ACC112 (cell line): ENCODE data around the gene TUBB3.

ENCODE experiments used
- H2AFZ ChIP-seq: fragments of 200-600 bp; sonication (generic); one replicate; pipeline ENCODE4 v1.6.0; 2017; ENCODE audit warnings: antibody characterized with exemption, low read length; ENCODE audit not compliant: unreplicated experiment
- H3K27ac ChIP-seq: fragments of 200-600 bp; sonication (generic); 2 replicates; pipeline ENCODE4 v1.5.1; 2014; ENCODE audit warnings: low read depth, mild to moderate bottlenecking, antibody characterized with exemption, low read length, moderate library complexity
- H3K27me3 ChIP-seq: fragments of 200-600 bp; sonication (generic); 2 replicates; pipeline ENCODE4 v1.6.1; 2014; ENCODE audit warnings: mild to moderate bottlenecking, antibody characterized with exemption, low read length, moderate library complexity, mixed read lengths; ENCODE audit not compliant: insufficient read depth
- H3K36me3 ChIP-seq: fragments of 200-600 bp; sonication (generic); 2 replicates; pipeline ENCODE4 v1.6.1; 2016; ENCODE audit warnings: mild to moderate bottlenecking, antibody characterized with exemption, low read length, moderate library complexity, mixed read lengths; ENCODE audit not compliant: insufficient read depth
- H3K4me1 ChIP-seq: fragments of 200-600 bp; sonication (generic); one replicate; pipeline ENCODE4 v1.6.1; 2016; ENCODE audit warnings: low read length, mixed read lengths; ENCODE audit not compliant: insufficient read depth, unreplicated experiment, control insufficient read depth
- H3K4me3 ChIP-seq: fragments of 200-600 bp; sonication (generic); 2 replicates; pipeline ENCODE4 v1.5.1; 2014; ENCODE audit warnings: mild to moderate bottlenecking, low read depth, low read length
- H3K79me2 ChIP-seq: fragments of 200-600 bp; sonication (generic); one replicate; pipeline ENCODE4 v1.6.0; 2016; ENCODE audit warnings: low read length; ENCODE audit not compliant: control insufficient read depth, unreplicated experiment, insufficient read depth

TUBB3 gene

DNA sequence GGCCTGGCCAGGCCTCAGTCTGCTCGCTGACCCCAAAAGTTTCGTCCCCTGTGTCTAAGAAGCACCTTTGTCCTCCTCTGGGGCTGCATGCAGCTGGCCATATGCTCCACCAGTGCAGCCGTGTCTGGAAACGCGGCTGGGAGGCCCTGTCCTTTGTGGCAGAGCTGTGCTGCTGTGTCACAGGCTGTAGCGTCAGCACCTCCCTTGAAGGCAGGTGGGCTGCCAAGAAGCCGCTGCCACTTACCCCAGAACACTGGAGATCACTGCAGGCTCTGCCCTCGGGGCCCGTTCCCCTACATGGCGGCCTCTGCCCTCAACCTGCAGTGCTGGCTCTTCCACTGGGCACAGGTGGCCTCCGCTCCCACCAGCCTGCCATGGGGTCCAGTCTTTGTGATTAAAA is 20.2 kb upstream of the TUBB3 start:
- Histone ChIP-seq H3K27ac (no peak overlapping the region), H3K27me3 (no peaks in the 10 kb centered on the region), H3K36me3 (peaks cover 30% of the 10 kb centered on the region; the same call in 1 of the 2 replicates), H3K4me1 (peaks cover 6% of the 10 kb centered on the region), H3K4me3 (no peak overlapping the region), H2AFZ (no peak overlapping the region), H3K79me2 (no peaks in the 10 kb centered on the region)

DNA sequence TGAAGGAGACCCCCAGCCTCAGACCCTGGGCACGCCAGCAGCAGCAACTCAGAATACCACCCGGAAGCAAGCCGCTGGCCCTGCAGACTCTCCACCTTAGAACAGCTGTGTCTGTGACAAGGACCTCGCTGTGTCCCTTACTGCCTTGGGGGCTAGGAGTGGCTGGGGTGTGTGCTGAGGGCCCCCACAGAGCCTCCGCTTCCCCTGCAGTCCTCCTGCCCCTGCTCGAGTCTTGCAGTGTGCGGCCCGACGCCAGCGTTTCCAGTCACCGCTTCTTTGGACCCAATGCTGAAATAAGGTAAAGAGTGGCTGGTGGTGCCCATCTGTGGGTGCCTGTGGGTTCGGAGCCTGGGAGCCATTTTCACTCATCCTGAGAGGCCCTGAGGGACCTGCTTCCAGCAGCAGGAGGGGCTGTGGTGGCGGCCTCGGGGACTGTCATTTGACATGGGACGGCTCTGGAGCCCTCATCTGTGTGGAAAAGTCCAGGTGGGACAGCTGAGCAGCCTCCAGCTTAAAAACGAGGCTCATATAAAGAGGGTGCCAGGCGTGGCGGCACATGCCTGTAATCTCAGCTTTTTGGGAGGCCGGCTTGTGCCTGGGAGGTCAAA is 19.1 kb upstream of the TUBB3 start:
- no peak overlapping the region for H3K4me3 ChIP-seq
- peaks cover 34% of the 10 kb centered on the region; the same call in 1 of the 2 replicates for H3K36me3 ChIP-seq
- H3K27ac ChIP-seq: no peak overlapping the region
- peaks cover 6% of the 10 kb centered on the region for H3K4me1 ChIP-seq
- H3K79me2 ChIP-seq: no peaks in the 10 kb centered on the region
- H3K27me3 ChIP-seq: no peaks in the 10 kb centered on the region
- no peak overlapping the region for H2AFZ ChIP-seq

DNA sequence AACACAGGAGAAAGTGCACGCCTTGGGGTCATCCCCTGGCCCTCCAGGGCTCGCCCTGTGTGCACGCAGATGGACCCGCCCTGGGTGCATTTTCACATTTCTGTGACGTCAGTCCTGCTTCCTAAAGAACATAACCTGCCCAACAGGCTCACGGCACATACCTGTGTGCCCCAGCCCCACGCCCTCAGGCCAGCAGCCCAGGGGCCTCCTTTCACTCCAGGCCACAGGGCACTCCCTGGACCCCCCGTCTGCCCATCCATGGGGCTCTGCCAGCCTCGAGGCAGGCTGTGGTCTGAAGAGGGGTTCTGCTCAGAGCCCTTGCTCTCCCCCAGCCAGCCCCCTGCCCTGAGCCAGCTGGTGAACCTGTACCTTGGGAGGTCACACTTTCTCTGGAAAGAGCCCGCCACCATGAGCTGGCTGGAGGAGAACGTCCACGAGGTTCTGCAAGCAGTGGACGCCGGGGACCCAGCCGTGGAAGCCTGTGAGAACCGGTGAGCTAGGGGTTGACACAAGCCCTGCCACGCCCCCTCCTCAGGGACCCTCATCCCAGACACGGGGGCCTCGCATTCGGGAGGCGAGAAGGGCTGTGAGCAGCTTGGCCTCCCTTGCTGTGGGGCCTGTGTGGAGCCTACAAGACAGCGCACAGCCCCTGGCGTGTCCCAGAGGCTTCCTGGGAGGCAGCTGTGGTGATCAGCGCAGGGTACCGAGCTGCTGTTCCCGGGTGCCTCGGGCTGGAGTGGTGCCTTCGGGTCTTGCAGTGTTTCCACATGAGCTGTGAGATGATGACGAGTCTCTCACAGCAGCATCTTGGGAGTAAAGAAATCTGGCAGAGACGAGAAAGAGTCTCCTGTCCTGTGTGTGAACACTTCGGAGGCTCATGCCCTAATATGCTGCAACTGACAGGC is 18.3 kb upstream of the TUBB3 start:
- H3K27ac ChIP-seq: no peak overlapping the region
- peaks cover 31% of the 10 kb centered on the region; the same call in 1 of the 2 replicates for H3K36me3 ChIP-seq

DNA sequence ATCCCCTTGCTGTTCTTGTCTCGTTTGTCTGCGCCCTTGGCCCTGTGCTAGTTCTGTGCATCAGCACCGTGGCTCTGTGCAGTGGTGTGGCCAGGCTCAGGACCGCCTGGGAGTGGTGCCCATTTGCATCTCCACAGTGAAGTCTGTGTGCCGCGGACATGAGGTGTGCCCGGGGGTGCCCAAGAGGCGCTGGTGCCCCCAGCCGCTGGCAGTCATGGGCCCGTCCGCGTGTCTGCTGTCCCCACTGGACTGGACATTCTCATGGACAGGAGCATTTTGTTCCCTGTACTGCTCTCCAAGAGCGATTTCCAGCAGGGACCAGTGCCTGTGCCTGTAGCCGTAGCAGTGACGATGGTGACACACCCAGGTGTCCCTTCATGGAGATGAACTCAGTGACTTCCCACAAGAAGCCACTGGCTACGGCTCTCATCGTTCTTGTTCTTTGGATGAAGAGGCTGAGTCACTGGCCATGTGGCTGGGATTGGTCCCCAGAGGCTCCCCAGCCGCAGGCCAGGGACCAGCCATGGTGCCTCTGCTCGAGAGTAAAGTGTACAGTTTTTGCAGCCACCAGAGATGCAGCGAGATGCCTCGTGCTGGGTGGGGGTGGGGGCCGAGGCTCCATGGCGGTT is 17.5 kb upstream of the TUBB3 start:
- Histone ChIP-seq H3K4me3 (no peak overlapping the region), H3K27me3 (no peaks in the 10 kb centered on the region), H3K27ac (no peak overlapping the region), H2AFZ (no peak overlapping the region), H3K79me2 (no peaks in the 10 kb centered on the region), H3K4me1 (peaks cover 6% of the 10 kb centered on the region), H3K36me3 (peaks cover 27% of the 10 kb centered on the region; the same call in 1 of the 2 replicates)

More for the DNA sequence above, 18.3 kb upstream of the TUBB3 start:
- Histone ChIP-seq H3K27me3 (no peaks in the 10 kb centered on the region), H3K4me3 (no peak overlapping the region), H3K4me1 (peaks cover 6% of the 10 kb centered on the region), H2AFZ (no peak overlapping the region), H3K79me2 (no peaks in the 10 kb centered on the region)

DNA sequence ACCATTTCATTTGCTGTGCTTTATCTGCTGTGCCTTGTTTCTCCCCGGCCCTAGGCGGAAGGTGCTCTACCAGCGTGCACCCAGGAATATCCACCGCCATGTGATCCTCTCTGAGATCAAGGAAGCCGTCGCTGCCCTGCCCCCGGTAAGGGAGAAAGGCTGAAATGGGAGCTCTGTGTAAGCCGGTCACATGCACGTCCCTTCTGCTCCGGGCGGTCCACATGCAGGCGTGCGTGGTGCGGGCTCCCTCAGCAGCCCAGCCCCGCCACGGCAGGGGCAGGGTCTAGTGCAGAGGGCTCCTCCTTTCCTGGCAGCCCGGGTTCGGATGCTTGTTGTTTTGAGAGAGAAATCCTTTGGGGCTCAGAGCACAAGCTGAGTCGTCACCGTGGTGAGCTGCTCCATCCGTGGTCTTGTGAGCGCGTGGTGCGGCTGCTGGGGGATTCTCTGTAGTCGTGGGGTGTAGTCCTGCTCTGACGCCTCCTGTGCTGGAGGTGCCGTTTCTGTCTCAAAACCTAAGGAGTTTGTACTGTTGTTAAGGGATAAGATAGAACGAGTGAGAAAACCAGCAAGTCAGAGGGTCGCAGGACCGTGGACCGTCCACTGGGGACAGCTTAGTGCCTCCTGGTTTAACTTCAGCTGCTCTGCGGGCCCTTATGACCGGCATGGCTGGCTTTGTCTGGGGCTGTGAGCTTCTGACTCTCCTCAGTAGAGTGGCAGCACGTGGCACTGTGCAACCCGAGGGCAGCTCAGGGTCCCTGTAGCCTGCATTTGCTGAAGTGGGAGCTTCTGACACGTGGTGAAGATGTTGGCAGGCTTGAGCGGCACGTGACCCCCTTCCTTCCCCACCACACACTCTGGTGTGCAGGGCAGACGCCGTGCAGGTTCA is 16.8 kb upstream of the TUBB3 start:
- H3K4me3 ChIP-seq: no peak overlapping the region
- H3K79me2 ChIP-seq: no peaks in the 10 kb centered on the region
- peaks cover 6% of the 10 kb centered on the region for H3K4me1 ChIP-seq
- H3K36me3 ChIP-seq: peaks cover 22% of the 10 kb centered on the region; the same call in 1 of the 2 replicates
- H3K27ac ChIP-seq: no peak overlapping the region
- no peak overlapping the region for H2AFZ ChIP-seq
- no peaks in the 10 kb centered on the region for H3K27me3 ChIP-seq

DNA sequence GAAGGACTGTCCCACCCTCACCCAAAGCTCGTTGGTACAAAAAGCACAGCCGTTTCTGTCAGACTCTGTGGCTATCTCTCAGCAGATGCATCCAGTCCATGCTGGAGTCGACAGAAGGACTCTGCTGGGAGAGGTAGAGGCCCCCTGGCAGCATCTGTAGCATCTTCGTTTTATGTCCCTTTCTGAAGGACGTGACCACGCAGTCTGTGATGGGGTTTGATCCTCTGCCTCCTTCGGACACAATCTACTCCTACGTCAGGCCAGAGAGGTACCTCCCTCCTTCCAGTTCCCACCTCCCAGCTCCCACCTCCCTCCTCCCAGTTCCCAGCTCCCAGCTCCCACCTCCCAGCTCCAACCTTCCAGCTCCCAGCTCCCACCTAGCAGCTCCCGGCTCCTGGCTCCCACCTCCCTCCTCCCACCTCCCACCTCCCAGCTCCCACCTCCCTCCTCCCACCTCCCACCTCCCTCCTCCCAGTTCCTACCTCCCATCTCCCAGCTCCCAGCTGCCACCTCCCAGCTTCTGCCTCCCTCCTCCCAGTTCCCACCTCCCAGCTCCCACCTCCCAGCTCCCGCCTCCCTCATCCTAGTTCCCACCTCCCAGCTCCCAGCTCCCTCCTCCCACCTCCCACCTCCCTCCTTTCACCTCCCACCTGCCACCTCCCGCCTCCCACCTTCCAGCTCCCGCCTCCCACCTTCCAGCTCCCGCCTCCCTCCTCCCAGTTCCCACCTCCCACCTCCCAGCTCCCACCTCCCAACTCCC is 15.9 kb upstream of the TUBB3 start:
- no peaks in the 10 kb centered on the region for H3K27me3 ChIP-seq
- H3K79me2 ChIP-seq: no peaks in the 10 kb centered on the region
- H3K4me1 ChIP-seq: peaks cover 6% of the 10 kb centered on the region
- H3K4me3 ChIP-seq: no peak overlapping the region
- H2AFZ ChIP-seq: no peak overlapping the region
- H3K27ac ChIP-seq: no peak overlapping the region
- peaks cover 22% of the 10 kb centered on the region; the same call in 1 of the 2 replicates for H3K36me3 ChIP-seq

DNA sequence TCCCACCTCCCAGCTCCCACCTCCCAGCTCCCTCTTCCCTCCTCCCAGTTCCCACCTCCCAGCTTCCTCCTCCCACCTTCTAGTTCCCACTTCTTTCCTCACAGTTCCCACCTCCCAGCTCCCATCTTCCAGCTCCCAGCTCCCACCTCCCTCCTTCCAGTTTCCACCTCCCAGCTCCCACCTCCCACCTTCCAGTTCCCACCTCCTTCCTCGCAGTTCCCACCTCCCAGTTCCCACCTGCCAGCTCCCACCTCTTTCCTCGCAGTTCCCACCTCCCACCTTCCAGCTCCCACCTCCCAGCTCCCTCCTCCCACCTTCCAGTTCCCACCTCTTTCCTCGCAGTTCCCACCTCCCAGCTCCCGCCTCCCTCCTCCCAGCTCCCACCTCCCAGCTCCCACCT is 14.9 kb upstream of the TUBB3 start:
- no peaks in the 10 kb centered on the region for H3K79me2 ChIP-seq
- H3K27ac ChIP-seq: no peak overlapping the region
- H3K4me1 ChIP-seq: peaks cover 6% of the 10 kb centered on the region
- H3K36me3 ChIP-seq: peaks cover 23% of the 10 kb centered on the region; the same call in 1 of the 2 replicates
- H3K4me3 ChIP-seq: no peak overlapping the region
- H3K27me3 ChIP-seq: no peaks in the 10 kb centered on the region
- no peak overlapping the region for H2AFZ ChIP-seq

DNA sequence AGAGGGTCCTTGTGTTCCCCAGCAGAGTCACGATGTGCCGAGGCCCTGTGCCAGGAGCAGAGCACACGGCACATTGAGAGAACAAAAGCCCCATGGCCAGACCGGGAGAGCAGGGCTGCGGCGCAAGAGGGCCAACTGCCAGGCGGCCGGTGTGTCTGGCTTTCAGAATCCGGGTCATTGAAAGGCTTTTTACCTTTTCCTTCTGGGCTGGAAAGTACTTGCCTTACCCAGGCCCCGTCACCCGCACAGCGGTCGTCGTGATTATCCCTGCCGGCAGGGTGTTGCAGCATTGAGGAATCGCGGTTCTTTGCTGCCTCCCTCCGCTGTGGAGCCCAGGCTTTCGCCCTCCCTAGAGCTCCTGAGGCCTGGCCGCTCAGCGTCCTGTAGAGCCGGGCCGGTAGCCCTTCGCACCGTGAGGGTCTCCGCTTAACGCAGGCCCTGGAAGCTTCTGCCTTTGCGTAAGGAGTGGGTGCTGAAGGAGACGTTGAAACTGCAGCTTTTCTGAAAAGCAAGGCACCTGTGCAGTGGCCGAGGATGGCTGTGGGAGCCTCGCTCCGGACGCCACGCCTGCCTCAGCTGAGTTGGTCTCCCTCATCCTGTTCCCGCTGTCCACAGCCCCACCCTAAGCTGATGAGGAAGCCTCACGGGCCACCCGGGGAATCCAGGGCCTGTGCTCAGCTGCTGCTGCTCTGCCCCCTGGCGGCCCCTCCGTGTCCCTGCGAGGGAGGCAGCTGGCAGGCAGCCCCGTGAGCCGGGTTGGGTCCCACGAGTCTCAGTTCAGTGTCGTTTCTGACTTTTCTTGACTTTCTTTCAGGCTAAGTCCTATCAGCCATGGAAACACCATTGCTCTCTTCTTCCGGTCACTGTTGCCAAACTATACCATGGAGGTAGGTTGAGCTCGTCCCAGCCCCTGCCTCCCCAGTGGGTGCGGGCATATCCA is 13.1 kb upstream of the TUBB3 start:
- peaks cover 28% of the 10 kb centered on the region; the same call in 1 of the 2 replicates for H3K36me3 ChIP-seq
- no peaks in the 10 kb centered on the region for H3K79me2 ChIP-seq
- no peak overlapping the region for H3K4me3 ChIP-seq
- H3K27ac ChIP-seq: no peak overlapping the region
- no peak overlapping the region for H2AFZ ChIP-seq
- H3K27me3 ChIP-seq: no peaks in the 10 kb centered on the region
- peaks cover 6% of the 10 kb centered on the region for H3K4me1 ChIP-seq
